GM12878 (cell line): ENCODE measurements around the gene FAM227B. TPM values are rescaled to one million over a fixed set of nuclear protein-coding genes. Genes with fewer than 3 reads are reported as not detected.

Source experiments
- ATAC-seq: fragments of 200-7000 bp; cut with Tn5 transposase; 3 replicates; pipeline ENCODE4 v1.9.1; 2020; ENCODE audit warnings: mild to moderate bottlenecking, moderate library complexity
- BruUV-seq: library from RNA; stranded (reverse); fragments of 400-500 nt; replicated peaks from 2 replicates; lab custom pipeline; 2021; lab: Mats Ljungman, UMichigan
- CTCF ChIA-PET: fragments of 300-600 bp; sonication (Branson Sonifier 250); formaldehyde crosslinking; extraction: SDS; loops from one replicate; lab custom pipeline; 2021; ENCODE audit warnings: inconsistent platforms; lab: Yijun Ruan, JAX
- POLR2A ChIA-PET: fragments of 350-600 bp; formaldehyde crosslinking; extraction: SDS; loops from one replicate; lab custom pipeline; 2021; ENCODE audit warnings: inconsistent platforms; lab: Charles Lee
- RAD21 ChIA-PET: fragments of 300-600 bp; sonication (Branson Sonifier 250); formaldehyde crosslinking; loops from one replicate; lab custom pipeline; 2023; ENCODE audit warnings: antibody characterized with exemption; ENCODE audit not compliant: unreplicated experiment; lab: Charles Lee
- SMC1A ChIA-PET: fragments of 300-600 bp; sonication (Branson Sonifier 250); formaldehyde crosslinking; loops from one replicate; lab custom pipeline; 2023; ENCODE audit not compliant: unreplicated experiment, uncharacterized antibody; lab: Charles Lee
- DNase-seq: peaks from one replicate; pipeline ENCODE4 v3.0.0-alpha.2; 2011; ENCODE audit warnings: low read depth, low spot score
- FAIRE-seq: peaks from 3 replicates; lab custom pipeline; 2011; peaks lifted over from hg19 to GRCh38; lab: Jason Lieb, UNC
- H2AFZ ChIP-seq: 2 replicates; pipeline ENCODE4 v1.6.0; 2011; ENCODE audit warnings: low read depth, low read length, control low read depth; ENCODE audit not compliant: control insufficient read depth
- H3K27ac ChIP-seq: 2 replicates; pipeline ENCODE4 v1.5.1; 2011; ENCODE audit warnings: control low read depth; ENCODE audit not compliant: control insufficient read depth, insufficient read depth
- H3K27me3 ChIP-seq, 2 experiments: replicated peaks in 1 of 2; 2 replicates each; pipeline versions ENCODE4 v1.6.0 to v1.6.1; 2011; ENCODE audit warnings: low read length in 1 of 2; ENCODE audit not compliant: control insufficient read depth in 2 of 2, insufficient read depth in 2 of 2
- H3K36me3 ChIP-seq, 2 experiments: 2 replicates each; pipeline ENCODE4 v1.5.1; 2011; ENCODE audit warnings: low read length in 1 of 2; ENCODE audit not compliant: control insufficient read depth in 2 of 2, insufficient read depth in 2 of 2
- H3K4me1 ChIP-seq: 2 replicates; pipeline ENCODE4 v1.6.1; 2011; ENCODE audit warnings: mild to moderate bottlenecking, low read length, moderate library complexity, mixed read lengths; ENCODE audit not compliant: control insufficient read depth, insufficient read depth
- H3K4me2 ChIP-seq: 2 replicates; pipeline ENCODE4 v1.6.0; 2011; ENCODE audit warnings: control low read depth; ENCODE audit not compliant: control insufficient read depth, insufficient read depth
- H3K4me3 ChIP-seq: fragments of 200-600 bp; sonication (generic); 2 replicates; pipeline ENCODE4 v1.5.1; 2016
- H3K79me2 ChIP-seq: 2 replicates; pipeline ENCODE4 v1.6.0; 2011; ENCODE audit warnings: low read length; ENCODE audit not compliant: control insufficient read depth, insufficient read depth
- H3K9ac ChIP-seq: 2 replicates; pipeline ENCODE4 v1.8.0; 2011; ENCODE audit warnings: low read length, control low read depth, mixed read lengths; ENCODE audit not compliant: control insufficient read depth, insufficient read depth
- H3K9me3 ChIP-seq: replicated peaks from 3 replicates; pipeline ENCODE4 v1.5.1; 2011; ENCODE audit warnings: mild to moderate bottlenecking, low read length; ENCODE audit not compliant: control insufficient read depth, insufficient read depth
- H4K20me1 ChIP-seq: 2 replicates; pipeline ENCODE4 v1.6.0; 2011; ENCODE audit not compliant: control insufficient read depth, insufficient read depth
- JUNB ChIP-seq: IDR thresholded peaks from 2 replicates; pipeline ENCODE4 v1.6.1; 2016; ENCODE audit warnings: antibody characterized with exemption, mild to moderate bottlenecking
- KDM1A ChIP-seq: fragments of 200-600 bp; sonication (generic); IDR thresholded peaks from 2 replicates; pipeline ENCODE4 v1.6.1; 2016; ENCODE audit warnings: borderline replicate concordance
- RFX5 ChIP-seq: IDR thresholded peaks from 2 replicates; pipeline ENCODE4 v1.6.1; 2011; ENCODE audit warnings: low read depth, low read length, improper control_type of control experiment
- SREBF2 ChIP-seq: IDR thresholded peaks from 2 replicates; pipeline ENCODE4 v1.6.1; 2012; ENCODE audit warnings: mild to moderate bottlenecking, low read length
- in situ Hi-C: fragments of 300-500 bp; cut with MboI; formaldehyde crosslinking; loops from 9 replicates; pipeline ENCODE4 v1.14.3; 2018; ENCODE audit warnings: mixed read lengths
- intact Hi-C: fragments of 100-400 bp; cut with micrococcal nuclease; formaldehyde crosslinking; loops from one replicate; pipeline ENCODE4 v1.14.2; 2022; ENCODE audit not compliant: unreplicated experiment
- polyA plus RNA-seq, 11 experiments: library from polyadenylated mRNA; depleted of rRNA in 4 of 11; unstranded in 6 of 11; stranded (reverse) in 5 of 11; fragments of >200 nt; fragmentation: Nextera tagmentation in 4 of 11; fragmentation: Illumina TruSeq in 1 of 11; extraction: Ambion mirVana in 4 of 11; extraction: Trizol in 1 of 11; gene quantifications; 1 replicate in 1 of 11; 2 replicates in 10 of 11; pipeline versions ENCODE4 v1.2.1 to v1.2.3, GENCODE V29; 2011 to 2016; ENCODE audit warnings: inconsistent platforms in 2 of 11, missing spikeins in 2 of 11, low read depth in 1 of 11
- total RNA-seq, 4 experiments: library from RNA; depleted of rRNA in 3 of 4; stranded (reverse); fragments of >200 nt in 3 of 4; fragmentation: Illumina TruSeq in 1 of 4; extraction: Trizol in 1 of 4; gene quantifications; 2 replicates each; pipeline versions ENCODE4 v1.2.1 to v1.2.3, GENCODE V29; 2013 to 2021
- TF ChIP-seq, protein P1 (sequence below): fragments of 450-650 bp; IDR thresholded peaks from 2 replicates; pipeline ENCODE4 v1.6.1; 2017; ENCODE audit warnings: mild to moderate bottlenecking, moderate library complexity
- TF ChIP-seq, protein P2 (sequence below): fragments of 450-650 bp; IDR thresholded peaks from 2 replicates; pipeline ENCODE4 v1.6.1; 2017; ENCODE audit warnings: antibody characterized with exemption, mild to moderate bottlenecking, moderate library complexity
- TF ChIP-seq, protein P3 (sequence below): IDR thresholded peaks from 2 replicates; pipeline ENCODE4 v1.6.1; 2012; ENCODE audit warnings: low read depth, low read length, improper control_type of control experiment

FAM227B gene
- total and polyA plus RNA-seq, 10 of the 15 experiments (the other 5 are each of a cell fraction or from before 2014, with no cell fraction given), result 3.9 to 12.6 (median 6.9) TPM

- Histone ChIP-seq H3K9ac (no peak overlapping the region), H4K20me1 (no peaks in the 10 kb centered on the region), H3K36me3 (no peaks in the 10 kb centered on the region), H3K4me2 (no peak overlapping the region), H3K79me2 (no peaks in the 10 kb centered on the region), H3K4me3 (no peak overlapping the region), H3K4me1 (no peaks in the 10 kb centered on the region), H3K27ac (no peak overlapping the region), H3K27me3 (no peaks in the 10 kb centered on the region), H2AFZ (no peak overlapping the region), H3K9me3 (no peaks in the 10 kb centered on the region)
- BruUV-seq, result no TSS peak
- ChIA-PET POLR2A (no interaction called here), CTCF (no interaction called here), SMC1A (interaction anchor here (1.0 kb wide), 1 partner anchor 192 kb away, joined by 4 read pairs; no protein-coding TSS in a partner anchor), RAD21 (no interaction called here)
- FAIRE-seq (no peak), ATAC-seq (no peak), DNase-seq (no peak)
- intact Hi-C loops, result loop anchor here (10.0 kb wide), 1 partner anchor 1073 kb away; no protein-coding TSS in a partner anchor
- in situ Hi-C loops, result loop anchor here (10.0 kb wide), 1 partner anchor 717 kb away; no protein-coding TSS in a partner anchor
- TF ChIP-seq JUNB, result no peak
- TF ChIP-seq RFX5, result no peak
- TF ChIP-seq, protein P1, sequence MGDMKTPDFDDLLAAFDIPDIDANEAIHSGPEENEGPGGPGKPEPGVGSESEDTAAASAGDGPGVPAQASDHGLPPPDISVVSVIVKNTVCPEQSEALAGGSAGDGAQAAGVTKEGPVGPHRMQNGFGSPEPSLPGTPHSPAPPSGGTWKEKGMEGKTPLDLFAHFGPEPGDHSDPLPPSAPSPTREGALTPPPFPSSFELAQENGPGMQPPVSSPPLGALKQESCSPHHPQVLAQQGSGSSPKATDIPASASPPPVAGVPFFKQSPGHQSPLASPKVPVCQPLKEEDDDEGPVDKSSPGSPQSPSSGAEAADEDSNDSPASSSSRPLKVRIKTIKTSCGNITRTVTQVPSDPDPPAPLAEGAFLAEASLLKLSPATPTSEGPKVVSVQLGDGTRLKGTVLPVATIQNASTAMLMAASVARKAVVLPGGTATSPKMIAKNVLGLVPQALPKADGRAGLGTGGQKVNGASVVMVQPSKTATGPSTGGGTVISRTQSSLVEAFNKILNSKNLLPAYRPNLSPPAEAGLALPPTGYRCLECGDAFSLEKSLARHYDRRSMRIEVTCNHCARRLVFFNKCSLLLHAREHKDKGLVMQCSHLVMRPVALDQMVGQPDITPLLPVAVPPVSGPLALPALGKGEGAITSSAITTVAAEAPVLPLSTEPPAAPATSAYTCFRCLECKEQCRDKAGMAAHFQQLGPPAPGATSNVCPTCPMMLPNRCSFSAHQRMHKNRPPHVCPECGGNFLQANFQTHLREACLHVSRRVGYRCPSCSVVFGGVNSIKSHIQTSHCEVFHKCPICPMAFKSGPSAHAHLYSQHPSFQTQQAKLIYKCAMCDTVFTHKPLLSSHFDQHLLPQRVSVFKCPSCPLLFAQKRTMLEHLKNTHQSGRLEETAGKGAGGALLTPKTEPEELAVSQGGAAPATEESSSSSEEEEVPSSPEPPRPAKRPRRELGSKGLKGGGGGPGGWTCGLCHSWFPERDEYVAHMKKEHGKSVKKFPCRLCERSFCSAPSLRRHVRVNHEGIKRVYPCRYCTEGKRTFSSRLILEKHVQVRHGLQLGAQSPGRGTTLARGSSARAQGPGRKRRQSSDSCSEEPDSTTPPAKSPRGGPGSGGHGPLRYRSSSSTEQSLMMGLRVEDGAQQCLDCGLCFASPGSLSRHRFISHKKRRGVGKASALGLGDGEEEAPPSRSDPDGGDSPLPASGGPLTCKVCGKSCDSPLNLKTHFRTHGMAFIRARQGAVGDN, result no peak
- no peak for TF ChIP-seq SREBF2
- TF ChIP-seq, protein P2, sequence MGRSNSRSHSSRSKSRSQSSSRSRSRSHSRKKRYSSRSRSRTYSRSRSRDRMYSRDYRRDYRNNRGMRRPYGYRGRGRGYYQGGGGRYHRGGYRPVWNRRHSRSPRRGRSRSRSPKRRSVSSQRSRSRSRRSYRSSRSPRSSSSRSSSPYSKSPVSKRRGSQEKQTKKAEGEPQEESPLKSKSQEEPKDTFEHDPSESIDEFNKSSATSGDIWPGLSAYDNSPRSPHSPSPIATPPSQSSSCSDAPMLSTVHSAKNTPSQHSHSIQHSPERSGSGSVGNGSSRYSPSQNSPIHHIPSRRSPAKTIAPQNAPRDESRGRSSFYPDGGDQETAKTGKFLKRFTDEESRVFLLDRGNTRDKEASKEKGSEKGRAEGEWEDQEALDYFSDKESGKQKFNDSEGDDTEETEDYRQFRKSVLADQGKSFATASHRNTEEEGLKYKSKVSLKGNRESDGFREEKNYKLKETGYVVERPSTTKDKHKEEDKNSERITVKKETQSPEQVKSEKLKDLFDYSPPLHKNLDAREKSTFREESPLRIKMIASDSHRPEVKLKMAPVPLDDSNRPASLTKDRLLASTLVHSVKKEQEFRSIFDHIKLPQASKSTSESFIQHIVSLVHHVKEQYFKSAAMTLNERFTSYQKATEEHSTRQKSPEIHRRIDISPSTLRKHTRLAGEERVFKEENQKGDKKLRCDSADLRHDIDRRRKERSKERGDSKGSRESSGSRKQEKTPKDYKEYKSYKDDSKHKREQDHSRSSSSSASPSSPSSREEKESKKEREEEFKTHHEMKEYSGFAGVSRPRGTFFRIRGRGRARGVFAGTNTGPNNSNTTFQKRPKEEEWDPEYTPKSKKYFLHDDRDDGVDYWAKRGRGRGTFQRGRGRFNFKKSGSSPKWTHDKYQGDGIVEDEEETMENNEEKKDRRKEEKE, result no peak
- no peak for TF ChIP-seq KDM1A
- TF ChIP-seq, protein P3, sequence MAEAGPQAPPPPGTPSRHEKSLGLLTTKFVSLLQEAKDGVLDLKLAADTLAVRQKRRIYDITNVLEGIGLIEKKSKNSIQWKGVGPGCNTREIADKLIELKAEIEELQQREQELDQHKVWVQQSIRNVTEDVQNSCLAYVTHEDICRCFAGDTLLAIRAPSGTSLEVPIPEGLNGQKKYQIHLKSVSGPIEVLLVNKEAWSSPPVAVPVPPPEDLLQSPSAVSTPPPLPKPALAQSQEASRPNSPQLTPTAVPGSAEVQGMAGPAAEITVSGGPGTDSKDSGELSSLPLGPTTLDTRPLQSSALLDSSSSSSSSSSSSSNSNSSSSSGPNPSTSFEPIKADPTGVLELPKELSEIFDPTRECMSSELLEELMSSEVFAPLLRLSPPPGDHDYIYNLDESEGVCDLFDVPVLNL, result no peak
Measured at GRCh38 chr15:49427372-49427771, 193.2 kb downstream of the FAM227B start.
